Middle frontal gyrus (tissue), 1 donor: ENCODE data around the gene TRAPPC13.
"Not testable (repeated sequence)": the region's sequence is repeated elsewhere in the genome, so short reads cannot be mapped to it uniquely, and the experiment has no call there.

Experiments
- DNase-seq: peaks from one replicate; pipeline ENCODE4 v3.0.0-alpha.2; 2015; ENCODE audit warnings: low spot score; ENCODE audit errors: extremely low spot score

The TRAPPC13 gene

GRCh38 chr5:65676056-65676455 lies 51.2 kb downstream of the TRAPPC13 start:
- DNase-seq, result not testable (repeated sequence)

GRCh38 chr5:65682148-65682547 lies 57.3 kb downstream of the TRAPPC13 start:
- DNase-seq, result no peak

GRCh38 chr5:65693121-65693520 lies 68.3 kb downstream of the TRAPPC13 start:
- no peak for DNase-seq

GRCh38 chr5:65695162-65695755 lies 70.4 kb downstream of the TRAPPC13 start:
- peak; percentile 10 for DNase-seq

- DNase-seq, result no peak
Observed at GRCh38 chr5:65695896-65696295, 71.1 kb downstream of the TRAPPC13 start.

- no peak for DNase-seq
Observed at GRCh38 chr5:65696892-65697291, 72.1 kb downstream of the TRAPPC13 start.

GRCh38 chr5:65699338-65699737 lies 74.5 kb downstream of the TRAPPC13 start:
- DNase-seq, result no peak

GRCh38 chr5:65702036-65702435 lies 77.2 kb downstream of the TRAPPC13 start:
- DNase-seq, result no peak

GRCh38 chr5:65704621-65705239 lies 79.9 kb downstream of the TRAPPC13 start:
- no peak for DNase-seq

- no peak for DNase-seq
Observed at GRCh38 chr5:65707663-65708062, 82.8 kb downstream of the TRAPPC13 start.

- DNase-seq, result no peak
Observed at GRCh38 chr5:65708145-65708544, 83.3 kb downstream of the TRAPPC13 start.
